Endothelial cell of coronary artery (primary cell): ENCODE measurements around the gene CD3G. TPM values are rescaled to one million over a fixed set of nuclear protein-coding genes. Genes with fewer than 3 reads are reported as not detected.

ENCODE experiments used
- total RNA-seq: library from RNA; depleted of rRNA; stranded (reverse); fragments of >200 nt; gene quantifications from 2 replicates; pipeline ENCODE4 v1.2.3, GENCODE V29; 2014

Gene CD3G
- not detected in 2 replicates for total RNA-seq

DNA sequence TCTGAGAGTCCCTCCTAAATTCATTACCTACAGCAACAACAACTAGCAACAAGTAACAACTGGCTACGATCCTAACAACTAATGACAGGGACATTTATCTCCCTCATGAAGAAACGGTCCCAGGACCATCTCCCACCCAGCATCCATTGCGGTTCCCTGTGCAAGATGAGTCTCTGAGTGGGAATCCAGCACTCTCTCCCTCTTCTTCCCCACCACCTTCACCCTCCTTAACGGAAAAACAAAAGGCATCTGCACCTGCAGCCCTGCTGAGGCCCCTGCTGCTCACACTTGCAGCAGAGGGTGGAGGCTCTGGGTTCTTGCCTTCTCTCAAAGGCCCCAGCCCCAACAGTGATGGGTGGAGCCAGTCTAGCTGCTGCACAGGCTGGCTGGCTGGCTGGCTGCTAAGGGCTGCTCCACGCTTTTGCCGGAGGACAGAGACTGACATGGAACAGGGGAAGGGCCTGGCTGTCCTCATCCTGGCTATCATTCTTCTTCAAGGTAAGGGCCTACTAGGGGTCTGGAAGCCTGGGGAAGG is at the start of gene CD3G:
CD3G (plus strand) TSS at position 364 of the 535 bp plus-strand sequence; CDS start at position 444, 80 bp downstream.

DNA sequence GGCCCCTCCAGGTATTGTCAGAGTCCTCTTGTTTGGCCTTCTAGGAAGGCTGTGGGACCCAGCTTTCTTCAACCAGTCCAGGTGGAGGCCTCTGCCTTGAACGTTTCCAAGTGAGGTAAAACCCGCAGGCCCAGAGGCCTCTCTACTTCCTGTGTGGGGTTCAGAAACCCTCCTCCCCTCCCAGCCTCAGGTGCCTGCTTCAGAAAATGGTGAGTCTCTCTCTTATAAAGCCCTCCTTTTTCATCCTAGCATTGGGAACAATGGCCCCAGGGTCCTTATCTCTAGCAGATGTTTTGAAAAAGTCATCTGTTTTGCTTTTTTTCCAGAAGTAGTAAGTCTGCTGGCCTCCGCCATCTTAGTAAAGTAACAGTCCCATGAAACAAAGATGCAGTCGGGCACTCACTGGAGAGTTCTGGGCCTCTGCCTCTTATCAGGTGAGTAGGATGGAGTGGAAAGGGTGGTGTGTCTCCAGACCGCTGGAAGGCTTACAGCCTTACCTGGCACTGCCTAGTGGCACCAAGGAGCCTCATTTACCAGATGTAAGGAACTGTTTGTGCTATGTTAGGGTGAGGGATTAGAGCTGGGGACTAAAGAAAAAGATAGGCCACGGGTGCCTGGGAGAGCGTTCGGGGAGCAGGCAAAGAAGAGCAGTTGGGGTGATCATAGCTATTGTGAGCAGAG is 39.4 kb upstream of the CD3G start, which contains the start of gene CD3E:
CD3E (plus strand) TSS at position 163 of the 681 bp plus-strand sequence; CDS start at position 386, 223 bp downstream.

DNA sequence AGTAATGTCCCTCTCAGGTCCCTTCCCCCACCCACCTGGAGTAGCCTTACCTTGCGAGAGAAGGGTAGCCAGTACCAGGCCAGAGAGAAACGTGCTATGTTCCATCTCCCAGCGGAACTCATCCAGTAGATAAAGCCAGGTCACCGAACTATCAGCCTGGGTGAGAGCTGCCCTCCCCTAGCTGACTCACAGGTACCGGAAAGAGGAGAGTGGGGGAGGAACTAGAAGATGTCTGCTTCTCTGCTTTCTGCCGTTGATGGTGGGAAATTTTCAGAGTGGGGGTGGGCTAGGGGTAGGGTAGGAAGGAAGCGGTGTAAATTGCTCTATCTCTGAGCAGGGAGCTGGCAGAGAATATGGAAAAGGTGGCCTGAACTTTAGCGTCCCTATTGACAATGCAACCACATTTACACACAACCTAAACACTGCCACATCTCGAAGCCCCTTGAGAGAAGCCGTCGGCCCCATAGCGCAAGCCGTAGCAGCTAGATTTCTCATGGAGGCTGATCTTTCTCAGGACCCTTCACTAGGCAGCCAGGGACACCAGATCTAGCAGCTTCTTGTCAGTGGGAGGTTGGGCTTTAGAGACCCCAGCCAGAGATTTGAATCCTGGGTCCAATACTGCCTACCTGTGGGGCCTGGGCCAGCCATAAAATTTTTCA is 1.5 kb upstream of the CD3G start, which contains the start of gene CD3D:
CD3D (minus strand) TSS at position 203 of the 659 bp plus-strand sequence; CDS start at position 105, 98 bp downstream.

DNA sequence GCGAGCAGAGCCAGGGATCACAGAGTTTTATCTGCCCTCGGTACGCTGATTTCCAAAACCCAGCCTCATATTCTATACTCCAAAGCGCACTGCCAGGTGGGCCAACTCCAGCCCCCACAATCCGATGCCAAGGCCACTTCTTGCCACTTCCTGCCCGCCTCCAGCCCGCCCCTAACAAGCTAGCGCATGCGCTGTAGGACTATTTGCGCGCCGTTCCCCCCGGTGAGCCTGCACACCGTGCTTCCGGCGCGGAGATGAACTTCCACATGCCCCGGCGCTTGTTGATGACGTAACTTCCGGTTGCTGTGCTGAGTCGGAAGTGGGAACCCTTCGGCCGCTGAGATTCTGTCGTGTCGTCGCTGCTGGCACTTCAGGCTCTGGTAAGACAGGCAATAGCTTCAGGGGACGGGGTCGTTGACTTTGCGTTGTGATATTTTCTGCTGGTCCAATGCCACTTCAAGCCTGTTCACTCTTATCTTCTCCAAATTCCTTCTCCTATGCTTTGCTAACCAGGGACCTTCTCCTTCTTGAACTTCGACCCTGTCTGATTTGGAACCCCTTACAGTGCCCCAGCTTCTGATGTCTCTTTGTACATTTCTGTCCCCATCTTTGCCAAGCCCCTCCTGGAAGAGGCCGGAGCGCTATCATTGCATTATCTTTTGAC is 15.3 kb downstream of the CD3G start, which contains the start of gene UBE4A:
UBE4A (plus strand) TSS at position 306 of the 664 bp plus-strand sequence. CDS start 5,481 bp downstream, outside the sequence.

DNA sequence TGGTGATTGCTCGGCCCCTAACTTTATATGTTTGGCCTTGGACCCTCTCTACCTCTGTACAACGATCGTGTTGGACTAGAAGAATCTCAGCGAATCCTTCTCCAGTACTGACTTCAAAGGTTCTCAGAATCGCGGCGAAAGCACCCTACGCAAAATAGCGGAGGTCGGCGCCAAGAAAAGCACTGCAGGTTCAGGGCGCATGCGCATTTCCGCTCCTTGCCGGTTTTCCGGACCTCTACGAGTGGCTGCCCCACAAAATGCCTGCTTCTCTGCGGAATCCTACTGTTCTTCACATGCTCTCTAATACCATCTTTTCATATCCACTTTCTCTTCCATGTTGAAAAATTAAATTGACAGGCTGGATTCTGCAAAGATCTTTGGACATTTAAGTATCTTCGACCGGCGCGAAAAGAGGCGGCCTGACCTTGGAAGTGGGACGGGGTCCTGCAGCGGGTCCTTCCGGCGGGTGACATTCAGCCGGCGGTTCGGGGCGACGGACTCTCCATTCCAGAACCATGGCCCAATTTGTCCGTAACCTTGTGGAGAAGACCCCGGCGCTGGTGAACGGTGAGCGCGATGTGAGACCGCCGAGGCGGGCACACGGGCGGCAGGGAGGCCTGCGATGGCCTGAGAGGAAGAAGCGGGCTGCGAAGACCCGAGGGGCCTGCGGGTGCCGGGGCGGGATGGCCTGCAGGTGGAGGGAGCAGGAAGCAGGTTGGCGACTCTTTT is 57.2 kb downstream of the CD3G start, which contains the start of gene ATP5MG:
ATP5MG (plus strand) TSS at position 456 of the 729 bp plus-strand sequence; CDS start at position 516, 60 bp downstream.

Other genes starting within 250 kb of the CD3G start
- 0.09 TPM in 2 replicates for gene SCN4B, start 191.5 kb upstream of the CD3G start, total RNA-seq
- not detected in 2 replicates for gene SCN2B, start 167.7 kb upstream of the CD3G start, total RNA-seq
- gene JAML, start 119.3 kb upstream of the CD3G start, total RNA-seq: 0.19 and 0.27 TPM in 2 replicates
- 8.2 and 12.4 TPM in 2 replicates for gene MPZL3, start 92.0 kb upstream of the CD3G start, total RNA-seq
- gene MPZL2, start 80.0 kb upstream of the CD3G start, total RNA-seq: 118 and 402 TPM in 2 replicates
- gene CD3E, start 39.6 kb upstream of the CD3G start, total RNA-seq: not detected in 2 replicates
- not detected in 2 replicates for gene CD3D, start 1.6 kb upstream of the CD3G start, total RNA-seq
- gene UBE4A, start 15.3 kb downstream of the CD3G start, total RNA-seq: 25.4 and 26.5 TPM in 2 replicates
- gene ATP5MG, start 57.3 kb downstream of the CD3G start, total RNA-seq: 131 and 166 TPM in 2 replicates
- gene KMT2A, start 92.1 kb downstream of the CD3G start, total RNA-seq: 19.8 and 27.7 TPM in 2 replicates
- 0.45 and 1.2 TPM in 2 replicates for gene TTC36, start 183.1 kb downstream of the CD3G start, total RNA-seq
- 6.7 and 12.6 TPM in 2 replicates for gene TMEM25, start 186.8 kb downstream of the CD3G start, total RNA-seq
- 25.1 and 31.1 TPM in 2 replicates for gene IFT46, start 221.6 kb downstream of the CD3G start, total RNA-seq
- 111 and 138 TPM in 2 replicates for gene ARCN1, start 228.1 kb downstream of the CD3G start, total RNA-seq